Keratinocyte (primary cell): ENCODE data around the gene ZNF174. TPM values are rescaled to one million over a fixed set of nuclear protein-coding genes. Genes with fewer than 3 reads are reported as not detected.

Source experiments
- DNase-seq: peaks from one replicate; pipeline ENCODE4 v3.0.0-alpha.2; 2011; ENCODE audit warnings: low read depth, missing footprints, low spot score
- FAIRE-seq: peaks from 2 replicates; lab custom pipeline; 2011; peaks lifted over from hg19 to GRCh38; lab: Jason Lieb, UNC
- H2AFZ ChIP-seq: 2 replicates; pipeline ENCODE4 v1.6.0; 2012; ENCODE audit warnings: low read length, control low read depth, inconsistent platforms; ENCODE audit not compliant: control insufficient read depth
- H3K27ac ChIP-seq: 2 replicates; pipeline ENCODE4 v1.5.1; 2011; ENCODE audit warnings: low read length; ENCODE audit not compliant: control insufficient read depth, insufficient read depth
- H3K27me3 ChIP-seq: 3 replicates; pipeline ENCODE4 v1.6.0; 2011; ENCODE audit warnings: low read length; ENCODE audit not compliant: control insufficient read depth, insufficient read depth; ENCODE audit errors: extremely low read depth
- H3K36me3 ChIP-seq, 2 experiments: 2 replicates in 1 of 2; 3 replicates in 1 of 2; pipeline ENCODE4 v1.5.1; 2011; ENCODE audit warnings: low read length in 2 of 2, mild to moderate bottlenecking in 1 of 2; ENCODE audit not compliant: control insufficient read depth in 2 of 2, insufficient read depth in 2 of 2; ENCODE audit errors: extremely low read depth in 1 of 2
- H3K4me1 ChIP-seq: 3 replicates; pipeline ENCODE4 v1.5.1; 2011; ENCODE audit warnings: low read length; ENCODE audit not compliant: control insufficient read depth, insufficient read depth; ENCODE audit errors: extremely low read depth
- H3K4me2 ChIP-seq: 3 replicates; pipeline ENCODE4 v1.6.0; 2011; ENCODE audit warnings: low read depth, low read length; ENCODE audit not compliant: control insufficient read depth, insufficient read depth; ENCODE audit errors: extremely low read depth
- H3K4me3 ChIP-seq, 3 experiments: fragments of 200-600 bp in 1 of 3; sonication (generic) in 1 of 3; 2 replicates in 2 of 3; 3 replicates in 1 of 3; pipeline ENCODE4 v1.5.1; 2011 to 2016; ENCODE audit warnings: low read length in 3 of 3, mild to moderate bottlenecking in 3 of 3, control low read depth in 2 of 3, inconsistent platforms in 1 of 3, low read depth in 1 of 3, mixed read lengths in 1 of 3, mixed run types in 1 of 3, moderate library complexity in 1 of 3; ENCODE audit not compliant: control insufficient read depth in 2 of 3, insufficient read depth in 2 of 3; ENCODE audit errors: extremely low read depth in 1 of 3
- H3K79me2 ChIP-seq: 2 replicates; pipeline ENCODE4 v1.6.0; 2012; ENCODE audit warnings: low read length; ENCODE audit not compliant: control insufficient read depth, insufficient read depth
- H3K9ac ChIP-seq: 3 replicates; pipeline ENCODE4 v1.6.0; 2011; ENCODE audit warnings: low read length; ENCODE audit not compliant: control insufficient read depth, insufficient read depth; ENCODE audit errors: extremely low read depth
- H3K9me1 ChIP-seq: 3 replicates; pipeline ENCODE4 v1.6.0; 2011; ENCODE audit warnings: low read length; ENCODE audit not compliant: control insufficient read depth, insufficient read depth; ENCODE audit errors: extremely low read depth
- H3K9me3 ChIP-seq: 2 replicates; pipeline ENCODE4 v1.5.1; 2012; ENCODE audit warnings: low read depth, low read length; ENCODE audit not compliant: control insufficient read depth
- H4K20me1 ChIP-seq: 3 replicates; pipeline ENCODE4 v1.6.0; 2011; ENCODE audit warnings: low read length; ENCODE audit not compliant: control insufficient read depth, insufficient read depth; ENCODE audit errors: extremely low read depth
- CTCF ChIP-seq, 3 experiments: IDR thresholded peaks in 1 of 3; conservative IDR thresholded peaks in 1 of 3; optimal IDR thresholded peaks in 1 of 3; 2 replicates in 2 of 3; 3 replicates in 1 of 3; pipeline versions ENCODE3 to v1.5.1; 2011; ENCODE audit warnings: low read length in 3 of 3, mild to moderate bottlenecking in 3 of 3, moderate library complexity in 2 of 3, control low read depth in 1 of 3, inconsistent platforms in 1 of 3; ENCODE audit not compliant: insufficient read depth in 2 of 3; ENCODE audit errors: extremely low read depth in 1 of 3
- EZH2 ChIP-seq: IDR thresholded peaks from one replicate; pipeline ENCODE4 v1.6.1; 2012; ENCODE audit warnings: inconsistent platforms, mild to moderate bottlenecking, low read length, moderate library complexity
- dilution Hi-C: fragments of 300-500 bp; cut with MboI; formaldehyde crosslinking; loops from one replicate; pipeline ENCODE4 v1.7.0; 2020; ENCODE audit warnings: low sequenced_read_pairs; ENCODE audit not compliant: extremely low pct_ligation_motif_present
- polyA plus RNA-seq, 5 experiments: library from polyadenylated mRNA; depleted of rRNA in 3 of 5; stranded (reverse) in 3 of 5; stranded (forward) in 1 of 5; unstranded in 1 of 5; fragments of >200 nt; gene quantifications; 1 replicate in 1 of 5; 2 replicates in 3 of 5; 3 replicates in 1 of 5; pipeline versions ENCODE4 v1.2.1 to v1.2.3, GENCODE V29; 2011 to 2012; ENCODE audit warnings: missing spikeins in 2 of 5, low read depth in 1 of 5, low replicate concordance in 1 of 5

ZNF174 gene
- polyA plus RNA-seq, 1 donor (not counting 4 experiments of a cell fraction or from before 2014, with no cell fraction given), result 8.0 TPM

- TF ChIP-seq CTCF (optimal IDR thresholded peaks at IDR 0.05 in 1 of 3, IDR thresholded peaks at IDR 0.05 in 1 of 3, conservative IDR thresholded peaks at IDR 0.05 in 1 of 3; ENCODE audit: extremely low read depth in 1 of 3, insufficient read depth in 2 of 3, low read length in 3 of 3) (no peak), EZH2 (no peak)
- Histone ChIP-seq H3K36me3 (peaks cover 28 to 29% of the 10 kb centered on the region in 2 experiments), H3K27me3 (no peaks in the 10 kb centered on the region), H3K4me1 (no peaks in the 10 kb centered on the region), H3K4me3 (no peak overlapping the region), H3K9me3 (peaks cover 2% of the 10 kb centered on the region), H3K27ac (no peak overlapping the region), H3K4me2 (no peak overlapping the region), H2AFZ (no peak overlapping the region), H3K9me1 (no peaks in the 10 kb centered on the region), H4K20me1 (no peaks in the 10 kb centered on the region), H3K79me2 (peaks cover 15% of the 10 kb centered on the region), H3K9ac (no peak overlapping the region)
- no peak for DNase-seq
- dilution Hi-C loops, result no loop called here
- no peak for FAIRE-seq
Observed at GRCh38 chr16:3389663-3390338, 11.2 kb upstream of the ZNF174 start.

GRCh38 chr16:3400446-3400778, 603 bp upstream of the ZNF174 start:
- Histone ChIP-seq H3K36me3 (peaks cover 20 to 24% of the 10 kb centered on the region in 2 experiments), H2AFZ (peak overlapping the region; percentile 83), H3K9me3 (no peaks in the 10 kb centered on the region), H3K9me1 (no peaks in the 10 kb centered on the region), H4K20me1 (no peaks in the 10 kb centered on the region), H3K9ac (peak overlapping the region; percentile 89), H3K27ac (peak overlapping the region; percentile 71), H3K4me1 (peaks cover 7% of the 10 kb centered on the region), H3K4me2 (peak overlapping the region; percentile 90), H3K27me3 (no peaks in the 10 kb centered on the region), H3K4me3 (peak overlapping the region; percentile 91 to 98 (median 94)), H3K79me2 (peaks cover 56% of the 10 kb centered on the region)
- FAIRE-seq (no peak), DNase-seq (no peak)
- dilution Hi-C loops, result no loop called here
- TF ChIP-seq CTCF (optimal IDR thresholded peaks at IDR 0.05 in 1 of 3, IDR thresholded peaks at IDR 0.05 in 1 of 3, conservative IDR thresholded peaks at IDR 0.05 in 1 of 3; ENCODE audit: extremely low read depth in 1 of 3, insufficient read depth in 2 of 3, low read length in 3 of 3), result no peak
- TF ChIP-seq EZH2, result no peak
